HG02973 (cell line): Measurements from ENCODE around the gene DYNC2I2.

Source experiments
- ATAC-seq: cut with Tn5 transposase; IDR thresholded peaks from one replicate; pipeline ENCODE4 v1.9.1; 2021; ENCODE audit warnings: moderate library complexity; ENCODE audit not compliant: unreplicated experiment

Gene DYNC2I2

DNA sequence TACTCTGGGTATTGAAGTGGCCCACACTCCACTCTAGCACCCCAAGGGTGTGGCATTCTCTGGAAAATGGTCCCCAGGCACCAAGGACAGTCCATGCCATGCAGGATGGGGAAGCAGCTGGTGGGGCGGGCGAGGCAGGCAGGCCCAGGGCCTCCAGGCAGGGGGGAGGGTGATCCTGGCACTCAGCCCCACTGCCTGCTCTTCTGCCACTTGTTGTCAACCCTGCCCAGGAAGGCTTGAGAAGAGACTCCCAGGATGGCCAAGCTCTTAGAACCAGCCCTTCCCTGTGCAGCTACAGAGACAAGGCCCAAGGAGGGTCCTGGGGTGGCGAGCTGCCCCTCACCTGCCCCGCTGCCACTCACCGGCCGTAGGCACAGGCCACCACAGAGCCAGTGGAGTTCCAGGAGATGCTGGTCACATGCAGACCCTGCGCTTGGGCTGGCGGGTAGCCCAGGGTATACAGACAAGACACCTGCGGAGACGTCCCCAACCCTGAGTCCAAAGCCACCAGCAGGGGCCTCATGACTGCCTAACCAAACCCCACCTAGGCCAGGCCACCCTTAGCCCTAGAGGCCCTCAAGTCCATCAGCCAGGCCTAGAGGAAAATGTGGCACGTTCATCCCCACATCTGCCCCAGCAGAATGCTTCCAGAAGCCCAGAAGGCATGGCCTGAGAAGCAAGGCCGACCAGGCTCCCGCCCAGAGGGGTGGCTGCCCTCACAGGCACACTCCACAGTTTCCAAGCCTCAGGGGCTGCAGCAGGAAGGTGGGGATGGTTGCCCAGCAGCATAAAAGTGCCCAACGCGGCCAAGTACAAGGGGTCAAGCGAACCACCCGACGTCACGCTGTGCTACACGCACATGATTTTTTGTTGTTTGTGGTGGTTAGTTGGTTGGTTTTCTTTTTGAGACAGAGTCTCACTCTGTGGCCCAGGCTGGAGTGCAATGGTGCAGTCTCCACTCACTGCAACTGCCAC lies 19.8 kb downstream of the DYNC2I2 start:
- no peak for ATAC-seq

DNA sequence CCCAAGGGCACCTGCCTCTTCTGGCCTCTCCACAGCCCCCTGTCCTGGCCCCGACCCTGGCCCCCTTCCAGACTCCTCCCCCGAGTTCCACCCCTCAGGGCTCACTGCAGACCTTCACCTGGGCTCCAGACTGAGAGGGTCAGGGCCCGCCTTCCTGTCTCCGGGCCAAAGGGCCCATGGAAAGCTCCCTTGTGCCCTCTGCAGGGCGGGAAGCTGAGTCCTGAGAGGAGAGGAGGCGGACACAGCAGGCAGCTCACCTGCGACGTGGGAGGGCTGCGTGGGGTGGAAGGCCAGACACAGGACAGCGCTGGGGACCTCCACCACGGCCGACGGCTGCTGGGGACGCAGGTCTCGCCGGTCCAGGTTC lies 20.6 kb downstream of the DYNC2I2 start:
- no peak for ATAC-seq

DNA sequence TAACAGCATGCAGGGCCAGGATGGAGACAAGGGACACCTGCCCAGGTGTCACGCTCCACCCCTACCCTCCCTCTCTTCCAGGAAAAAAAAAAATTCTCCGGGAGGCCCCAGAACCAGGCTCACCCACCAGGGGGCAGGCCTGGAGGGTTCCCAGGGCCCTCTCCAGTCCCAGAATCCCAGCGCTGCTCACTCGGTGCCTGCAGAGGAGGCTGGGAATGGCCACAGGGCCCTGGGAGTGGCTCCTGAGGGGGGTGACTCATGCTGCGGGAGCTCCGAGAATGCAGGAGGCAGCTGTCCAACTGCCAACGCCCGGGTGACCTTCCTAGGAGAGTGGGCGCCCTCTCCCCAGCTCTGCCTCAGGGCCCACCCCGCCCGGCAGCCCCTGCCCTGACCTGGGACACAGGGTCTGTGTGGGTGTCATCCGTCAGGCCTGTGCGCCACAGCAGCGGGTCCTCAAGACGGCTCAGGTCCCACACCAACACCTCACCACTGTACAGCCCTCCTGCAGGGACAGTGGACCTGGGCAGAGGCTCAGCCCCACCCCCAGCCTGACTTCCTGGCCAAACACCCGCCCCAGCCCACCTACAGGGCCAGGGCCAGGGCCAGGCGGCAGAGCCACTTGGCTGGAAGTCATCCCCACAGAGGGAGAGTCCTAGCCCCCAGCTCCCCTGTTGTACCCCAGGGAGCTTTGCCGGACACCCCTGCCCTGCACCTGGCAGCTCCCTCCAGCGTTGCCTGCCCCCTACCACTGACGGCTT lies 21.2 kb downstream of the DYNC2I2 start:
- ATAC-seq, result no peak

DNA sequence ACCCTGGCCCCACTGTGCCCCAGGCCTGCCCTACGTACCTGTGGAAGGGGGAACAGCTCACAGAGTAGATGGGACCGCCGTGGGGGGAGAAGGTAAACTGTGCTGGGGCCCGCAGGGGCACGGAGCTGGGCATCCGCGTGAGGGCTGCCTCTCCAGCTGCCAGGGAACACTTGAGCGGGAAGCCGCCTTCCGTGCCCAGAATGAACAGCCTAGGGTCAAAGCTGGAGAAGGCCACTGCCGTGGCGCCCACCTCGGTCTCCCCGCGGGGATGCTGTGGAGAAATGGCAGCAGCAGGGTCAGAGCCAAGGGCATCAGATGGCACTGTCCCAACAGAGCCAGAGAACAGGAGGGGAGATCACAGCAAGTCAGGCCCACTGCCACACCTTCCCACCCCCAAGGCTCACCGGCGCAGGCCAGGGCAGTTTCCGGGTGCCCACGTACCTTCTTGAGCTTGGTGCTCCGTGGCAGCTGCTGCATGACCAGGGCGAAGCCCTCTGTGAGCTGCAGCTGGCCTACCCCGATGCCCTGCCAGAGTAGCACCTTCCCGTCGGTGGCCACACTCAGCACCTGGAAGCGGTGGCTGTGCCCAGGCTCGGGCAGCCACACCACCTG lies 21.9 kb downstream of the DYNC2I2 start:
- ATAC-seq, result no peak

DNA sequence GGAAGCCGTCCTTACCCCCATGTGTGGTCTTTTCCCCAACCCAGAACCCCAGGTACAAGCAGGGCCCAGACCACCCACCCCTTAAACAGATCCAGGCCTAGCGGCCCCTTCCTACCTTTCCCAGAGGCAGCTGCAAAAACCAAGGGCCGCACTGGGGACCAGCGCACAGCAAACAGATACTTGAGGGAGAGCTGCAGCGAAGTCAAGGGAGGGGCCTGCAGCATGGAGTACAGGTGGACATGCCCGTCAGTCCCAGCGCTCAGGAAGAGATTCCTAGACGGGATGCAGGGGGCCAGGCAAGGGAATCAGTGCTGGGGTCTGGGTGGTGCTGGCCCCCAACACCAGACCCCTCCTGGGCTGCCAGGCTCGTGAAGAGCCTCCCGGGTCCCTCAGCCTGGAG lies 22.5 kb downstream of the DYNC2I2 start:
- no peak for ATAC-seq

DNA sequence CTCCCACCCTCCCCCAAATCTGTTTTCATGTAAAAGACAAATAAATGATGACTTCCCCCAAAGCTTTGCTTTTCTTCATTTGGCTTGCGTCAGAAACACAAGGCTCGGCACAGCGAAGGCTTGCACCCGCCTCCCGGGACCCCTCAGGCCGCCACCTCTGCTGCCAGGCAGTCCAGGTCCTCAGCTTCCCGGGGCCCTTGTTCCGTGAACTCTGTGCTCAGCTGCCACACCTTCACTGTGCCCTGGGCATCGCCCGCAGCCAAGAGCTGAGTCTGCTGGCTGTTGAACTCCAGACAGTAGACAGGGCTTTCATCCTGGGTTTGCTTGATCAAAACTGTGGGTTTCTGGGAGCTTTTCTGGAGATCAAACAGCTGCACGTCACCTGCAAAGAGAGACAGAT lies 23.0 kb downstream of the DYNC2I2 start:
- no peak for ATAC-seq

DNA sequence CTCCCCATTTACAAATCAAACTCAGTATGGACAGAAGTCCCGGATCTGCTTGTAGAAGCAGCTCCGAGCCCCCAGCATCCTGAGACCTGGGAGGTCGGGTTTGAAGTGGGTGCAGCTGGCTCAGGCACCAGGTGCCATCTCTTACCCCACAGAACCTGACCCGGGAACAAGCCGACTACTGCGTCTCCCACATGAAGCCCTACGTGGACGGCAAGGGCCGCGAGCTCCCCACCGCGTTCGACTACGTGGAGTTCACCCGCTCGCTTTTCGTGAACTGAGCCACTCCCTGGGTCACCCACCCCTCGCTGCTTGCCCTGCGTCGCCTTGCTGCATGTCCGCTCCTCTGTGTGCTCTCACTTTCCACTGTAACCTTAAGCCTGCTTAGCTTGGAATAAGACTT lies 23.6 kb downstream of the DYNC2I2 start:
- no peak for ATAC-seq

DNA sequence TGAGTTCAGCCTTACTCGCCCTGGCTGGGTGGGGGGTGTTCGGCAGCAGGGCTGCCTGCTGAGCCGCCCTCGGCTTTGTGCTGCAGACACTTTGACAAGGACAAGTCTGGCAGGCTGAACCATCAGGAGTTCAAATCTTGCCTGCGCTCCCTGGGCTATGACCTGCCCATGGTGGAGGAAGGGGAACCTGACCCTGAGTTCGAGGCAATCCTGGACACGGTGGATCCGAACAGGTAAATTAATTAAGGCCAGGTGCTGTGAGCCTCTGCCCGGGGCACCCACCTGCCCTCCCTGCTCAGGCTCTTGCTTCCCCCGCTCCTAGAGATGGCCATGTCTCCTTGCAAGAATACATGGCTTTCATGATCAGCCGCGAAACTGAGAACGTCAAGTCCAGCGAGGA lies 24.2 kb downstream of the DYNC2I2 start:
- no peak for ATAC-seq

DNA sequence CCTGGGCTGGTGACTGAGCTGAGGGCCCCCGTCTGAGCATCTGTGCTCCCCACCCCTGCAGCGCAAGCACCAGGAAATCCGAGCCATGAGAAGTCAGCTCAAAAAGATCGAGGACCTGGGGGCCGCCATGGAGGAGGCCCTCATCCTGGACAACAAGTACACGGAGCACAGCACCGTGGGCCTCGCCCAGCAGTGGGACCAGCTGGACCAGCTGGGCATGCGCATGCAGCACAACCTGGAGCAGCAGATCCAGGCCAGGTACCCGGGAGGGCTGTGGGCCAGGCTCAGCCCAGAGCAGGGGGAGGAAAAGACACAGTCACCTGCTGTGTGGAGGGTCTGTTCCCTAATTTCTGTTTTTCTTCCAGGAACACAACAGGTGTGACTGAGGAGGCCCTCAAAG lies 24.6 kb downstream of the DYNC2I2 start:
- no peak for ATAC-seq

DNA sequence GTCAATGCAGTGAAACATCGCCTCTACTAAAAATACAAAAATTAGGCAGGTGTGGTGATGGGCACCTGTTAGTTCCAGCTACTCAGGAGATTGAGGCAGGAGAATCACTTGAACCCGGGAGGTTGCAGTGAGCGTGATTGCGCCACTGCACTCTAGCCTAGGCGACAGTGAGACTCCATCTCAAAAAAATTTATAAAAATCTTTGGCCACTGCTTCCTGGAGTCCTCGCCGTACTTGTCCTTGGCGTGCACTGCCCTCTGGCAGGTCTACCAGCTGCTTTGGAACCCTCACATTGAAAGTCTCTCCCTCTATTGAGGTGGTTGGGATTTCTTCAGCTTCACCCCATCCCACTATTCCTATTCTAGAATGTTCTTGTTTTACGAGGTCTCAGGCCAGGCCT lies 25.0 kb downstream of the DYNC2I2 start:
- ATAC-seq, result no peak

DNA sequence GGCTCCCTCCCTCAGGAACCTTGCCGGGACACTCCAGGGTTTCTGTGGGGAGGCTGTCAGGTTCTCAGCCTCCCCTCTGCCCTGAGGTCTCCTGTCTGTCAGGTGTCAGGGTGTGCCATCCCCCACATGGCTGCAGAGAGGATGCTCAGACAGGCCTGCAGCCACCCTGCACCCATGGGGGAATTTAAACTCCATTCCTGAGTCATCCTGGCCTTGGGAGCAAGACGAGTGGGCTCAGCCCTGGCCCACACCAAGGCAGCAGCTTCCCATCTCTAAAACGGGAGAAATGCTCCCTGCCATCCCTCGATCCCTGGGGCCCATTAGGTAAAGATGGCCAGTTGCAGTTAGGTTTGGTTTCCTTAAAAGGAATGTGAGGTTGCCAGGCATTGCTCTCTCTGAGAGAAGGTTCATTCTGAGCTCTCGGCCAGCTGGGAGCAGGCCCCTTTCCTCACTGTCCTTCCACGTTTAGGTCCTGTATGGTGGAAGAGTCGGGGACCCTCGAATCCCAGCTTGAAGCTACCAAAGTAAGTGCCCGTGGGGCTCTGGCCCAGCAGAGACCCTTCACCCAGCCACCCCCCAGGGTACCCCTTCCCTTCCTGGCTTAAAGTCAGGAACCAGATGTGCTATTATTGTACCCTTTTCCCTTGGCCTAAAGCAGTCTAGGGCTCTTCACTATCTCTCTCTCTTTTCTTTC lies 26.6 kb downstream of the DYNC2I2 start:
- ATAC-seq, result no peak

DNA sequence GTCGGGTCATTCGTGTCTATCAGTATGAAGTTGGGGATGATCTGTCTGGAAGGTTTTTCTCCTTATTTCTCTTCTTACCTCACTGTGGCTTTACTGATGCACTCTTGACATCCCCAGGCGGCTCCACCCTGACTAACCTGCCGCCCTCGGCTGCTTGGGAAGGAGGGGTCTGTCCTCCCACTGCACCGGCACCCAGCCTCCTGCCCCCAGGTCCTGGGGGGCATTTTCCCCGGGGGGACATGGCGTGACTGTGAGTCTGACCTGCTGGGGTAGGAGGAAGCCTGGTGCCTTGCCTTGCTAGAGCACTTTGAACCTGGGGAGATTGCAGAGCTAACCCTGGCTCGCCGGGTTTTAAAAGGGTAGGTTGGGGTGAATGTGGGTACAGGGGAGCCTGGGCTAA lies 27.5 kb downstream of the DYNC2I2 start:
- no peak for ATAC-seq

DNA sequence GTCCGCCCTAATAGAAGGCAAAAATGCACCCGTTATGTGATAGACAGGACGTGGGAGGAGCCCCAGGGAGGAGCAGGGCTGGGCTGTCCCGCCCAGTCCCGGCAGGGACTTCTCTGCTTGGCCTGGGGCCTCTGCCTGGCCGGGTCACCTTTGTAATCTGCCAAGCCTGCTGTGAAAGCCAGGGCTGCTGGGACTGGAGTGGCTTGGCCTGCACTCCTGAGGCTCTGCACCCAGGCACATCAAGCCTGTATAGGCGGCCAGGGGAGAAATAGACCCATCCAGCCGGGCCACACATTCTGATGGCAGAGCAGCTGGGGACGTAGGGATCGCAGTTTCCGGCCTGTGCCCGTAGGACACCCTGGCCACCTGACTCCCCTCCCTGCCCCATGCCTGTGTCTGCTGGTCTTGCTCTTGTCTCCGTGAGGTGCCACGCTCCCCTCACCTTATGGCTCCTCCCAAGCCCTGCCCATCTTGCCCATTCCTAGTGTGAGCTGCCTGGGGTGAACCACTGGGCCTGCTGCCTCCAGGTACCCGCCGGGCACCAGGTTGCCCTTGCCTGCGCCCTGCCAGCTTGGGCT lies 28.1 kb downstream of the DYNC2I2 start:
- no peak for ATAC-seq

DNA sequence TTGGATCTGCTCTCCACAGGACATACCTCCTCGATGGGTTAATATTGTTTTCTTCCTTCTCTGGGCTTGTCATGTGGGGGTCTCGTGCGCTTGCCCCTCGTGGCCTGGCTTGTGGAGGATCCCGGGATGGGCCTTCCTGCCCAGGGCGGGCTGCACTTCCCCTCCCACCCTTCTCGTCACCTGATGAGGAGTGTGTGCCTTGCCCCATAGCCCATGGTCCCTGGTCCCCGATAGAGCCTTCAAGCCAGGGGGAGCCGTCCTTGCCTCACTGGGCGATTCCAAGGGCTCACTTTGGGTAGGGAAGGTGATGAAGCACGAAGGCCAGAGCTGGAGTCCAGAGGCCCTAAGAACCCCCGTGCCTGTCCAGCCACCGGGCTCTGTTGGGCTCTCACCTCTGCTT lies 28.7 kb downstream of the DYNC2I2 start:
- no peak for ATAC-seq

DNA sequence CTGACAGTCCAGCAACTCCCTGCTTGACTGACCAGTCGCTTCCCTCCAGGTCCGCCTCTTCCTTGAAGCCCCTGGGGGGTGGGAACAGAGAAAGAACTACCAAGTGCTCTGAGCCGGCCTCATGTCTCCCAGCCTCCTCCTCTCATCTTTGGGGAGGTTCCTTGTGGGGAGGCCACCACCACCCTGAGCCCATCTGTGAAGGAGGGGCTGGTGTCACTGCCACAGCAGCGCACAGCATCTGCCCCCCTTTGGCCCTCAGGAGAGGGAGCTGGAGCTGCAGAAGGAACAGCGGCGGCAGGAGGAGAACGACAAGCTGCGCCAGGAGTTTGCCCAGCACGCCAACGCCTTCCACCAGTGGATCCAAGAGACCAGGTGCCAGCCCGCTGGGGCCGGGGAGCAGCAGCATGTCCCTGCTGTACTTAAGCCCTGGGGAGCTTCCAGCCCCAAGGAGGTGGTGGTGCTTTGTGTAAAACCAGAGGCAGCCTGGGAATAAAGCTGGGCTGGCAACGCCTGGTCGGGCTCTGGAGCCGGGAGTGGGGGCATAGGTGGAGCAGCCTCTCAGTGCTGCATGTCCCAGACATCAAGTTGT lies 29.4 kb downstream of the DYNC2I2 start:
- no peak for ATAC-seq

DNA sequence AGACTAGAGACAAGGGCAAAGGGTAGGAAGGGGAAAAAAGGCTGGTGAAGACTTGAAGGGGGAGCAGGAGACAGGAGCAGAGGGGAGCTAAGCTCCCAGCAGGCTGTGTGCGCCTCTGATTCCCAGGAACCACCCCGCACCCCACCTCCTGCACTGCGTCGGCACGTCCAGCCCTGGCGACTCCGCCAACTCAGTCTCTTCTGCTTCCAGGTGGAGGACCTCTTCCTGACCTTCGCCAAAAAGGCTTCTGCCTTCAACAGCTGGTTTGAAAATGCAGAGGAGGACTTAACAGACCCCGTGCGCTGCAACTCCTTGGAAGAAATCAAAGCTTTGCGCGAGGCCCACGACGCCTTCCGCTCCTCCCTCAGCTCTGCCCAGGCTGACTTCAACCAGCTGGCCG lies 30.5 kb downstream of the DYNC2I2 start:
- no peak for ATAC-seq

DNA sequence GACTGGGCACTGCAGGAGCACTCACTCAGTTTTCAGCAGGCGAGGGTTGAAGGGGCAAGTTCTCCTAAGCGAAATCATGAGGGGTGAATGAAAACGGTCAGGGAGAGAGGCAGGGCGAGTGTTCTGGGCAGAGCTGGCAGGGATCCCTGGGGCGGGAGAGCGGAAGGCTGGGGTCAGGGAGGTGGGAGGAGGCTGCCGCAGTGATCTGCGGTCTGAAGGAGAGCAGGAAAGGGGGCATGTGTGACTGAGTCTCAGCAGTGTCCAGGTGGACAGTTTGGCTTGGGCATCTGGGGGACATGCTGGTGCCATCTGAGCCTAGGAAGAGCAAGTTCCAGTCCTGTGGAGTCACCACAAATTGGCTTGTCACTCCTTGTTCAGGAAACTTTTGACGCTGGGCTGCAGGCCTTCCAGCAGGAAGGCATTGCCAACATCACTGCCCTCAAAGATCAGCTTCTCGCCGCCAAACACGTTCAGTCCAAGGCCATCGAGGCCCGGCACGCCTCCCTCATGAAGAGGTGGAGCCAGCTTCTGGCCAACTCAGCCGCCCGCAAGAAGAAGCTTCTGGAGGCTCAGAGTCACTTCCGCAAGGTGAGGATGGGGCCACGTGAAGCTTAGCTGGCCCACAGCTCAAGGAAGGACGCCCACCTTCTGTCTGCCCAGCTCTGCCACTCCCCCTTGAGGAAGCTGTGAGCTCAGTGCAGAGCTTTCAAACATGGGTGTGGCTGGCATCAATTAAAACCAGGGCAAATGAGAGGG lies 31.1 kb downstream of the DYNC2I2 start:
- ATAC-seq, result no peak

DNA sequence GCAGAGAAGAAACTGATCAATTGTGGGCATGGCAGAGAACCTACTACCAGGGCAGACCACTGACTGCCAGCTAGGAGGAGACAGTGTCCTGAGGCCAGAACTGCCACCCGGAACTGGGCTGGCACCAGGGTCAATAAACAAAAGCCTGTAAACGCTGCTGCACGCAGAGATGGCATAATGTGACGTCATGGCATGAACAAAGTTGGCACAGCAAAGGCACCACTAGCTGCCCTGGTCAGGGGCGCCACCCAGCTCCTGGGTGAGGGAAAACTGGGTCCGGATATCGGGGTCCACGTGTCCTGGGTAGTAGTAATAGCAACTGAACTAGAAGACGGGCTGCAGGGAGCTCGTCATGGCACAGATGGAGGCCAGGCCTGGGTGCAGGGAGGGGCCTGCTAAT lies 32.1 kb downstream of the DYNC2I2 start:
- ATAC-seq, result no peak

DNA sequence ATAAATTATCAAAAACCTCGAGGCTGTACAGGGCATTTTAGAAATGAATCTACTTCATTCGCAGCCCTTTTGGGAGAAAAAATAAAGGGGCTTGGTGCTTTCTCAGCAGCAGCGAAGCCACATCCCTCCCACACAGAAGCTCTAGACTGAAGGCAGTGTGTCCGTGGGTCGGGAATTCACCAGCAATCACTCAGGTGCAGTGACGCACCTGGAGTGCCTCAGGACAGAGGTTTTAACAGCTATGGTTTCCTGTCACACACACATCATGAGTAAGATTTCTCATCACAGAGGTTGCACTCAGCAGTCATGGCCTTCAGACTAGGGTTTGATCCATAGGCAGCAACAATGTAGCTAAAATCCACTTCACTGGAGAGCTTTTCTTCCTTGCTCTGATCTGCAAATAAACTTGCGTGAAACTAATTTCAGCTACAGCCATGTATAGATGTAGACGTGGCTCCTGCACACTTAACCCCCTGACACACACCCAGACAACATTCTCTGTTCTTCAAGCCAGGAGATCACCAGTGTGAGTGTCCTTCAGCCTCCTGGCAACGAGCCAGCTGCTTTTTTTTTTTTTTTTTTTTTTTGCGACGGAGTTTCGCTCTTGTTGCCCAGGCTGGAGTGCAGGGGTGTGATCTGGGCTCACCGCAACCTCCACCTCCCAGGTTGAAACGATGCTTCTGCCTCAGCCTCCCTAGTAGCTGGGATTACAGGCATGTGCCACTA lies 34.8 kb downstream of the DYNC2I2 start:
- ATAC-seq, result no peak
